Smooth muscle cell (in vitro differentiated cells): Measurements from ENCODE around the gene GSE1. TPM values are rescaled to one million over a fixed set of nuclear protein-coding genes. Genes with fewer than 3 reads are reported as not detected.

ENCODE experiments used
- DNase-seq: peaks from one replicate; lab custom pipeline; 2025; ENCODE audit not compliant: unreplicated experiment; lab: John Stamatoyannopoulos, UW
- H2AFZ ChIP-seq: fragments of 200-600 bp; sonication (generic); 2 replicates; pipeline ENCODE4 v1.6.0; 2016; ENCODE audit warnings: antibody characterized with exemption, low read depth, mild to moderate bottlenecking
- H3F3A ChIP-seq: fragments of 200-600 bp; sonication (generic); 2 replicates; pipeline ENCODE4 v1.6.0; 2017; ENCODE audit warnings: antibody characterized with exemption, low read depth
- H3K27ac ChIP-seq: fragments of 200-600 bp; sonication (generic); 2 replicates; pipeline ENCODE4 v1.5.1; 2016; ENCODE audit warnings: low read depth, mild to moderate bottlenecking
- H3K27me3 ChIP-seq: fragments of 200-600 bp; sonication (generic); 2 replicates; pipeline ENCODE4 v1.6.1; 2016; ENCODE audit warnings: low read depth, mild to moderate bottlenecking
- H3K36me3 ChIP-seq: fragments of 200-600 bp; sonication (generic); 2 replicates; pipeline ENCODE4 v1.5.1; 2016; ENCODE audit warnings: low read depth
- H3K4me1 ChIP-seq: fragments of 200-600 bp; sonication (generic); 2 replicates; pipeline ENCODE4 v1.5.1; 2016; ENCODE audit warnings: low read depth
- H3K4me2 ChIP-seq: fragments of 200-600 bp; sonication (generic); 2 replicates; pipeline ENCODE4 v1.6.0; 2016; ENCODE audit warnings: mild to moderate bottlenecking
- H3K4me3 ChIP-seq: fragments of 200-600 bp; sonication (generic); 2 replicates; pipeline ENCODE4 v1.5.1; 2016; ENCODE audit warnings: mild to moderate bottlenecking
- H3K79me2 ChIP-seq: fragments of 200-600 bp; sonication (generic); 2 replicates; pipeline ENCODE4 v1.6.0; 2016; ENCODE audit warnings: low read depth, mild to moderate bottlenecking
- H3K9ac ChIP-seq: fragments of 200-600 bp; sonication (generic); 2 replicates; pipeline ENCODE4 v1.6.0; 2016; ENCODE audit warnings: low read depth
- H3K9me3 ChIP-seq: fragments of 200-600 bp; sonication (generic); replicated peaks from 2 replicates; pipeline ENCODE4 v1.5.1; 2016; ENCODE audit warnings: low read depth
- H4K20me1 ChIP-seq: fragments of 200-600 bp; sonication (generic); 2 replicates; pipeline ENCODE4 v1.6.0; 2016; ENCODE audit warnings: low read depth
- WGBS: methylation state at CpG from one replicate; pipeline ENCODE4 v1.1.7; 2016; ENCODE audit warnings: low lambda C conversion rate; 5-methylcytosine and 5-hydroxymethylcytosine counted together
- polyA plus RNA-seq: library from polyadenylated mRNA; unstranded; fragments of >200 nt; fragmentation: Nextera tagmentation; extraction: Ambion mirVana; gene quantifications from 2 replicates; pipeline ENCODE4 v1.2.1, GENCODE V29; 2016
- total RNA-seq: library from RNA; depleted of rRNA; stranded (reverse); fragments of >200 nt; gene quantifications from 2 replicates; pipeline ENCODE4 v1.2.3, GENCODE V29; 2014
- TF ChIP-seq, protein P1 (sequence below): fragments of 200-600 bp; sonication (generic); IDR thresholded peaks from 2 replicates; pipeline ENCODE4 v1.5.1; 2017; ENCODE audit warnings: borderline replicate concordance, mild to moderate bottlenecking, antibody characterized with exemption; ENCODE audit not compliant: insufficient read depth, poor library complexity, severe bottlenecking

GSE1 gene
- total and polyA plus RNA-seq, 2 experiments from 2014 or later: 13.6 to 27.7 TPM

DNA sequence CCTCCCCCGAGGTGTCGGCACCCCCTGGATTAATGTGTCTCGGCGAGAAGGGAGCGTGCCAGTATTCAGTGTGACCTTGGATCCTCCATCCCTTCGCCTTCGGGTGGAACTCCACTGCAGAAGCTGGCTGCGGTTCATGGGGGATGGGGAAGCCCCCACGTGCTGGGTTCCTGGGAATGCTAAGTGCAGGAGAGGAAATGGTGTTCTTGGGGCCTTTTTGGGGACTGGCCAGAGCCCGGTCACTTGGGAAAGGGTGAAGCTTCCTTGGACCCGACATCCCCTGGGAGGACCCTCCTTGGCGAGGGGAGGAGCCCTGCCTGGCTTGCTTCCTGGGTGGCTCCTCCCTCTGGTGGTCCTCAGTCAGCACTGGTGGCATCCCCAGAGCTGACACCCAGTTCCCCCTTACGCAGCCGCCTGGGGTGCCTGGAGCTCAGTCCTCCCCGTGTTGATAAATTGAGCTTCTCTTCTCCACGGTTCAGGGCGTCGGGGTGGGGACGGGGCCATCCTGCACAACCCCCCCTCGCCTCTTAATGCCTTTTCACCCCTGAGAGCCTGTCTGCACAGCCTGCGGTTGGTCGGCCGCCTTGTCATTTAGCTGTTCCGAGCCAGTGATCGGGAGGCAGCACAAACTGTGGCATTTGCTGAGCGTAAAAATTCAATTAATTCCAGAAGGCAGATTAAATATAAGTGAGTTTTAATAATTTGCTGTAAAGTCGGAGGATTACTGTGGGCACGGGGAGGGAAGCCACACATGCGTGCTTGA lies 30.7 kb upstream of the GSE1 start:
- Histone ChIP-seq H3K4me2 (peak overlapping the region; percentile 54), H3K27me3 (no peaks in the 10 kb centered on the region), H3K9ac (peak overlapping the region; percentile 69), H4K20me1 (peaks cover 94% of the 10 kb centered on the region), H2AFZ (no peak overlapping the region), H3F3A (no peaks in the 10 kb centered on the region), H3K4me3 (no peak overlapping the region), H3K79me2 (peaks cover 71% of the 10 kb centered on the region), H3K4me1 (peaks cover 64% of the 10 kb centered on the region), H3K9me3 (no peaks in the 10 kb centered on the region), H3K36me3 (no peaks in the 10 kb centered on the region), H3K27ac (peak overlapping the region; percentile 81)
- DNase-seq: no peak
- TF ChIP-seq, protein P1, sequence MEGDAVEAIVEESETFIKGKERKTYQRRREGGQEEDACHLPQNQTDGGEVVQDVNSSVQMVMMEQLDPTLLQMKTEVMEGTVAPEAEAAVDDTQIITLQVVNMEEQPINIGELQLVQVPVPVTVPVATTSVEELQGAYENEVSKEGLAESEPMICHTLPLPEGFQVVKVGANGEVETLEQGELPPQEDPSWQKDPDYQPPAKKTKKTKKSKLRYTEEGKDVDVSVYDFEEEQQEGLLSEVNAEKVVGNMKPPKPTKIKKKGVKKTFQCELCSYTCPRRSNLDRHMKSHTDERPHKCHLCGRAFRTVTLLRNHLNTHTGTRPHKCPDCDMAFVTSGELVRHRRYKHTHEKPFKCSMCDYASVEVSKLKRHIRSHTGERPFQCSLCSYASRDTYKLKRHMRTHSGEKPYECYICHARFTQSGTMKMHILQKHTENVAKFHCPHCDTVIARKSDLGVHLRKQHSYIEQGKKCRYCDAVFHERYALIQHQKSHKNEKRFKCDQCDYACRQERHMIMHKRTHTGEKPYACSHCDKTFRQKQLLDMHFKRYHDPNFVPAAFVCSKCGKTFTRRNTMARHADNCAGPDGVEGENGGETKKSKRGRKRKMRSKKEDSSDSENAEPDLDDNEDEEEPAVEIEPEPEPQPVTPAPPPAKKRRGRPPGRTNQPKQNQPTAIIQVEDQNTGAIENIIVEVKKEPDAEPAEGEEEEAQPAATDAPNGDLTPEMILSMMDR: no peak
- WGBS: 74% methylated on average over 29 of the region's 29 CpGs

DNA sequence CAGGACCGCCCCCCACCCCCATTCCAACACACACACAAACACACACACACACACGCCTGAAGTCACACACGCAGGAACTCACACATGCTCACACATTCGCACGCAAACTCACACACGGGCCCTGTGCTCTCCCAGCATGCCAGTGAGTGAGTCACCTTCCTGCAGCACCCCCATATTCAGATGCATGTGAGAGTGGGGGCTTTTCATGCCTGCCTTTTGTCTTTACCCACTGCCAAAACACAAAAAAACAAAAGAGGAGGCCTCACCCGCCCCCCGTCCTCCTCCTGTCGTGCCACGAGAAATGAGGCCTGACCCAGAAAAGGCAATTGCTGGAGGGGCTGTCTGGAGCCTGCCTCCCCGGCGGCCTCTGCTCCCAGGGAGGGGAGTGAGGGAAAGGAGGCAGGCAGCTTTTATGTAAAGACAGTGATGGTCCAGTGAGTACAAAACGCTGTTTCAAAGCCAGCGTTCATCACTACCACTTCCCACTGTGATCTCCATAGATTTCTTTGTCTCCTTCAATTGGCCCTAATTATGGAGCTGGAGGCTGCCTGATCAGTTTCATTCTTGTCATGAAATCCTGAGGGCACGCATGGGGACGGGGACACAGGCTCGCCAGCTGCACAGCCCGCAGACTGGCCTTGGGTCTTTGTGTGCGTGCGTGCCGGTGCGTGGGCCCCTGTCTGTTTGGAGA lies 29.5 kb upstream of the GSE1 start:
- peaks cover 67% of the 10 kb centered on the region for H3K79me2 ChIP-seq
- H3K4me1 ChIP-seq: peaks cover 65% of the 10 kb centered on the region
- peak overlapping the region; percentile 54 for H3K4me2 ChIP-seq
- peak; percentile 46 for DNase-seq
- TF ChIP-seq, protein P1: no peak
- peaks cover 94% of the 10 kb centered on the region for H4K20me1 ChIP-seq
- H2AFZ ChIP-seq: no peak overlapping the region
- no peaks in the 10 kb centered on the region for H3K9me3 ChIP-seq
- no peaks in the 10 kb centered on the region for H3K36me3 ChIP-seq
- no peaks in the 10 kb centered on the region for H3K27me3 ChIP-seq
- H3F3A ChIP-seq: no peaks in the 10 kb centered on the region
- H3K4me3 ChIP-seq: no peak overlapping the region
- peak overlapping the region; percentile 81 for H3K27ac ChIP-seq
- H3K9ac ChIP-seq: peak overlapping the region; percentile 69
- WGBS: 39% methylated on average over 21 of the region's 22 CpGs

DNA sequence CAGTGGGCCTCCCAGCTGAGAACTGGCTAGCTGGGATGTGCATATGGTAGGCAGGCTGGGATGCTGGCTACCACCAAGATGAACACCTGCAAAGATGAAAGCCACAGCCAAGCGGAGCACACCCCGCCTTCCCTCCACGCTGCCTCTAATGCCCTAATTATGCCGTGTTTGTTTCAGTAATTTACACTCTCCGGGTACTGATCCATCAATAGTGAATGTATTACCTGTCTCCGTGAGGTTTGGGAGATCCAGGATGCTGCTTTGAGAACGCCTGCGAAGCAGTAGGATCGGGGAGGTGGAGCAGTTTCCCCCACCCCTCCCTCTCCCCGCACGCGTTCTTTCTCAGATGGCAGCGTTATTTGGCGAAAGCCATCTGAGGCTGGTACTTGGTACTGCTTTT lies 28.9 kb upstream of the GSE1 start:
- TF ChIP-seq, protein P1: no peak
- H3K9me3 ChIP-seq: no peaks in the 10 kb centered on the region
- H3K9ac ChIP-seq: no peak overlapping the region
- H2AFZ ChIP-seq: no peak overlapping the region
- no peak overlapping the region for H3K4me3 ChIP-seq
- H3K79me2 ChIP-seq: peaks cover 66% of the 10 kb centered on the region
- no peaks in the 10 kb centered on the region for H3F3A ChIP-seq
- H3K4me1 ChIP-seq: peaks cover 61% of the 10 kb centered on the region
- WGBS: 76% methylated on average over 14 of the region's 14 CpGs
- no peaks in the 10 kb centered on the region for H3K27me3 ChIP-seq
- H3K4me2 ChIP-seq: peak overlapping the region; percentile 54
- no peaks in the 10 kb centered on the region for H3K36me3 ChIP-seq
- H4K20me1 ChIP-seq: peaks cover 93% of the 10 kb centered on the region
- no peak for DNase-seq
- H3K27ac ChIP-seq: peak overlapping the region; percentile 81
